Measurements from ENCODE around the gene MGLL.

The MGLL gene

GRCh38 chr3:127646501-127647046, 175.7 kb downstream of the MGLL start:
- Mint-ChIP-seq H3K36me3 (no peaks in the 10 kb centered on the region), H3K4me1 (peaks cover 3% of the 10 kb centered on the region)
- no peak for ATAC-seq (ENCODE audit: low read depth)

GRCh38 chr3:127645371-127646015, 176.8 kb downstream of the MGLL start:
- no peaks in the 10 kb centered on the region for H3K36me3 Mint-ChIP-seq

More at GRCh38 chr3:127646501-127647046, 175.7 kb downstream of the MGLL start:
- Mint-ChIP-seq H3K4me3 (no peak overlapping the region), H3K27me3 (no peaks in the 10 kb centered on the region), H3K27ac (no peak overlapping the region), H3K9me3 (no peaks in the 10 kb centered on the region)
- no peak for DNase-seq (ENCODE audit: low spot score in 2 of 2)

GRCh38 chr3:127644641-127645370, 177.5 kb downstream of the MGLL start:
- Mint-ChIP-seq H3K9me3 (no peaks in the 10 kb centered on the region), H3K27me3 (no peaks in the 10 kb centered on the region), H3K36me3 (no peaks in the 10 kb centered on the region), H3K4me3 (no peak overlapping the region), H3K4me1 (peaks cover 3% of the 10 kb centered on the region), H3K27ac (no peak overlapping the region)
- DNase-seq (ENCODE audit: low spot score in 2 of 2): no peak
- no peak for ATAC-seq (ENCODE audit: low read depth)

More at GRCh38 chr3:127645371-127646015, 176.8 kb downstream of the MGLL start:
- no peaks in the 10 kb centered on the region for H3K9me3 Mint-ChIP-seq
- H3K4me3 Mint-ChIP-seq: no peak overlapping the region
- H3K27ac Mint-ChIP-seq: no peak overlapping the region
- ATAC-seq (ENCODE audit: low read depth) (no peak), DNase-seq (ENCODE audit: low spot score in 2 of 2) (no peak)
- H3K27me3 Mint-ChIP-seq: no peaks in the 10 kb centered on the region
- peaks cover 3% of the 10 kb centered on the region for H3K4me1 Mint-ChIP-seq

GRCh38 chr3:127640042-127640355, 182.3 kb downstream of the MGLL start:
- ATAC-seq (ENCODE audit: low read depth): no peak
- no peak overlapping the region for H3K27ac Mint-ChIP-seq
- H3K9me3 Mint-ChIP-seq: no peaks in the 10 kb centered on the region
- no peak for DNase-seq (ENCODE audit: low spot score in 2 of 2)
- H3K36me3 Mint-ChIP-seq: no peaks in the 10 kb centered on the region
- H3K4me3 Mint-ChIP-seq: no peak overlapping the region
- peaks cover under 1% of the 10 kb centered on the region for H3K27me3 Mint-ChIP-seq
- peaks cover 5% of the 10 kb centered on the region for H3K4me1 Mint-ChIP-seq

- ATAC-seq (ENCODE audit: low read depth) (no peak), DNase-seq (ENCODE audit: low spot score in 2 of 2) (no peak)
- Mint-ChIP-seq H3K27ac (no peak overlapping the region), H3K4me1 (peaks cover 3% of the 10 kb centered on the region), H3K9me3 (no peaks in the 10 kb centered on the region), H3K4me3 (no peak overlapping the region), H3K36me3 (no peaks in the 10 kb centered on the region), H3K27me3 (peaks cover 3% of the 10 kb centered on the region)
These were observed 182.9 kb downstream of the MGLL start for GRCh38 chr3:127639173-127640041.

Data from memory B cell (primary cell).